Progenitor cell of endocrine pancreas (in vitro differentiated cells): ENCODE data around the gene MLEC. TPM values are rescaled to one million over a fixed set of nuclear protein-coding genes. Genes with fewer than 3 reads are reported as not detected.
A peak's percentile ranks its signal among the peaks of the same experiment; 100 is the strongest.

Experiments
- DNase-seq: peaks from one replicate; pipeline ENCODE4 v3.0.0; 2021; ENCODE audit warnings: low spot score; ENCODE audit not compliant: unreplicated experiment
- H3K27ac Mint-ChIP-seq: 2 replicates; pipeline ENCODE4 v1.8.0; 2021; ENCODE audit warnings: mild to moderate bottlenecking, moderate library complexity, mixed read lengths
- H3K27me3 Mint-ChIP-seq: 2 replicates; pipeline ENCODE4 v1.8.0; 2021; ENCODE audit warnings: mixed read lengths
- H3K36me3 Mint-ChIP-seq: 2 replicates; pipeline ENCODE4 v1.8.0; 2022; ENCODE audit warnings: mixed read lengths; ENCODE audit not compliant: insufficient read depth
- H3K4me1 Mint-ChIP-seq: 2 replicates; pipeline ENCODE4 v1.8.0; 2021; ENCODE audit warnings: low read depth, mixed read lengths
- H3K4me3 Mint-ChIP-seq: 2 replicates; pipeline ENCODE4 v1.8.0; 2021; ENCODE audit warnings: low read depth, mild to moderate bottlenecking, moderate library complexity, mixed read lengths
- H3K9me3 Mint-ChIP-seq: 2 replicates; pipeline ENCODE4 v1.8.0; 2021; ENCODE audit warnings: low read depth, mixed read lengths
- CTCF ChIP-seq: fragments of 200-600 bp; sonication (generic); IDR thresholded peaks from one replicate; pipeline ENCODE4 v1.5.0; 2021; ENCODE audit warnings: antibody characterized with exemption, mild to moderate bottlenecking; ENCODE audit not compliant: unreplicated experiment
- total RNA-seq: library from RNA; stranded (reverse); gene quantifications from 2 replicates; pipeline ENCODE4 v1.2.1, GENCODE V29; 2021

The MLEC gene
- total RNA-seq, 1 donor from 2014 or later: 187 TPM

- H3K36me3 Mint-ChIP-seq: peaks cover 35% of the 10 kb centered on the region
- DNase-seq: no peak
- H3K4me1 Mint-ChIP-seq: peaks cover 12% of the 10 kb centered on the region
- H3K27me3 Mint-ChIP-seq: no peaks in the 10 kb centered on the region
- no peaks in the 10 kb centered on the region for H3K9me3 Mint-ChIP-seq
- no peak for TF ChIP-seq CTCF
- peak overlapping the region; percentile 43 for H3K27ac Mint-ChIP-seq
- no peak overlapping the region for H3K4me3 Mint-ChIP-seq
Measured at GRCh38 chr12:120696626-120697025, 9.7 kb downstream of the MLEC start.

- H3K36me3 Mint-ChIP-seq: peaks cover 37% of the 10 kb centered on the region
- H3K4me3 Mint-ChIP-seq: no peak overlapping the region
- no peaks in the 10 kb centered on the region for H3K27me3 Mint-ChIP-seq
- H3K4me1 Mint-ChIP-seq: peaks cover 8% of the 10 kb centered on the region
- no peaks in the 10 kb centered on the region for H3K9me3 Mint-ChIP-seq
- TF ChIP-seq CTCF: no peak
- H3K27ac Mint-ChIP-seq: no peak overlapping the region
- no peak for DNase-seq
Measured at GRCh38 chr12:120697344-120697743, 10.4 kb downstream of the MLEC start.

GRCh38 chr12:120698665-120699064 lies 11.7 kb downstream of the MLEC start:
- H3K9me3 Mint-ChIP-seq: no peaks in the 10 kb centered on the region
- H3K27me3 Mint-ChIP-seq: no peaks in the 10 kb centered on the region
- H3K27ac Mint-ChIP-seq: no peak overlapping the region
- no peak for DNase-seq
- no peak for TF ChIP-seq CTCF
- H3K4me1 Mint-ChIP-seq: no peaks in the 10 kb centered on the region
- H3K4me3 Mint-ChIP-seq: no peak overlapping the region
- peaks cover 35% of the 10 kb centered on the region for H3K36me3 Mint-ChIP-seq

GRCh38 chr12:120699553-120699952 lies 12.6 kb downstream of the MLEC start:
- DNase-seq: no peak
- TF ChIP-seq CTCF: no peak
- Mint-ChIP-seq H3K27ac (no peak overlapping the region), H3K4me1 (no peaks in the 10 kb centered on the region), H3K27me3 (no peaks in the 10 kb centered on the region), H3K4me3 (no peak overlapping the region), H3K9me3 (no peaks in the 10 kb centered on the region), H3K36me3 (peaks cover 33% of the 10 kb centered on the region)

GRCh38 chr12:120700886-120701285 lies 13.9 kb downstream of the MLEC start:
- H3K9me3 Mint-ChIP-seq: no peaks in the 10 kb centered on the region
- no peaks in the 10 kb centered on the region for H3K27me3 Mint-ChIP-seq
- H3K27ac Mint-ChIP-seq: peak overlapping the region; percentile 69
- H3K4me3 Mint-ChIP-seq: no peak overlapping the region
- no peaks in the 10 kb centered on the region for H3K4me1 Mint-ChIP-seq
- TF ChIP-seq CTCF: no peak
- DNase-seq: no peak
- peaks cover 26% of the 10 kb centered on the region for H3K36me3 Mint-ChIP-seq
